C1 segment of cervical spinal cord (tissue), 14 donors: Measurements from ENCODE around the gene ACTBL2.
A peak's percentile ranks its signal among the peaks of the same experiment; 100 is the strongest.
"Not testable (repeated sequence)": the region's sequence is repeated elsewhere in the genome, so short reads cannot be mapped to it uniquely, and the experiment has no call there.

Experiments
- DNase-seq, 14 donors: peaks; one replicate each; lab custom pipeline; 2025; lab: John Stamatoyannopoulos, UW

The ACTBL2 gene

DNA sequence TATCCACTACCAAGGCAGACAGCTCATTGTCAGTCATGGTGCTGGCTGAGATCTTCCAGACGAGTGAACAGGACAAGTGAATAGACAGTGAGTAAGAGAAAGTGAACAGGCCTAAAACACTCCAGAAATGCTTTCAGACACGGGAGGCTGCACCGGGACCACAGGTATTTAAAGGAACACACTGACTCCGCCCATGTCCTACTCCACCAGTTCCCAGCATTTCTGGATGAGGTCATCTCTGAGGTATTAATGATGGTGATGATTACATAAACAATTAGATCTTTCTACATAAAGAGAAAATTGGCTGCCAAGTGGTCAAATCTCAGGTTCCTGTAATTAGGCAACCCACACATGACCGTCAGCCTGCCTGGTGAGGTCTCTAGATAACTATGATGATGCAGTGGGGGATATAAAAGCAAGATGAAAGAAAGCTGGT is at the start of gene ACTBL2:
ACTBL2 (minus strand) TSS at position 141 of the 436 bp plus-strand sequence; CDS start at position 37, 104 bp downstream.
- DNase-seq = no peak

DNA sequence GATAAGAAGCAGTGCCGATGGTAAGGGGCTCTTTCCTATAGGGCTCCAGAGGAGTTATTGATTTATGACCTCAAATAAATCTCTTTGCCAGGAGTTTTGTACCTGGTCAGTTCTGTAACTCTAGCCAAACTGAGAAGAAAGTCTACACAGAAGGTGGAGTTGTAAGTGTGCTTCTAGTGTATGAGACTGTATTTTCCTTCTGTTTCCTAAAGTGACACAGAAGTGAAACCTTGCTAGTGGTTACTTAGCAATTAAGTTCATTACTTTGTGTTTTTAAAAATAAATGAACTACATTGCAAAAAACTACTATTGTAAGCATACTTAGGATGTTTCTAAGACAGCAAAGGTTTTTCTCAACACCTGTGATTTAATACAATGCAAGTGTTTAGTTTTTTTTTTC is 48.7 kb upstream of the ACTBL2 start:
- DNase-seq = no peak

DNA sequence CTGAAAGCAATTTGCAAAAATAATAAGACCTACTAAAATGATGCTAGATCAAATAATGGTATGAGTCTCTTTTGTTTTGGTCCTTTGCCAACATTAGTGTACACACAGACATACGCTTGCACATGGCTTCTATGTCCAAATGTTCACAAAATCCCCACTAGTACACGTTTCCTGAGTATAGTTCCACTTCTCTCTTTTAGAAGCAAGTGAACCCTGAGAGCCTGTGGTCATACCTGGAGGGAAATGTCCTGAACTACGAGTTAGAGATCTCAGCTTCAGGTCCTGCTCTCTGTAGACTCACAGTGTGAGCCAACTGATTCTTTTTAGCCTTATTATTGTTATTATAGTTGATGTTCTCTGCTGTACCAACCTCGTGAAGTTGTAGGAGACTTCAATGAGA is 47.3 kb upstream of the ACTBL2 start:
- no peak for DNase-seq

DNA sequence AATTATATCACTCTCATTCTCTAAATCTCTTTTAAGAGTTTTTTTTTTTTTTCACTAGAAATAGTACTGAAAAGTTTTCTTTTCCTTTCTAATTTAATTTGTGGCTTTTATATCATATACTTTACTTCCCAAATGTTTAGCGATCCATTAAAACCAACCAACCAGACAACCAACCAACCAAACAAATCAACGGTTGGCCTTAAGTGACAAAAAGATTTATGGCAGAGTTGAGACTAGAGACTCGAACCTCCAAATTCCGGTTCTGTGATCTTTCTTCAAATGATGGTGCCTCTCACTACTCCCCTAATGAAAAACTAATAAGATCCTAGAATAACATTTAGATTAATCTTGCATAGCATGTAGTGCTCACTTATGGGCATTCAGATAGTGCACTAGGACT is 45.3 kb upstream of the ACTBL2 start:
- no peak for DNase-seq

DNA sequence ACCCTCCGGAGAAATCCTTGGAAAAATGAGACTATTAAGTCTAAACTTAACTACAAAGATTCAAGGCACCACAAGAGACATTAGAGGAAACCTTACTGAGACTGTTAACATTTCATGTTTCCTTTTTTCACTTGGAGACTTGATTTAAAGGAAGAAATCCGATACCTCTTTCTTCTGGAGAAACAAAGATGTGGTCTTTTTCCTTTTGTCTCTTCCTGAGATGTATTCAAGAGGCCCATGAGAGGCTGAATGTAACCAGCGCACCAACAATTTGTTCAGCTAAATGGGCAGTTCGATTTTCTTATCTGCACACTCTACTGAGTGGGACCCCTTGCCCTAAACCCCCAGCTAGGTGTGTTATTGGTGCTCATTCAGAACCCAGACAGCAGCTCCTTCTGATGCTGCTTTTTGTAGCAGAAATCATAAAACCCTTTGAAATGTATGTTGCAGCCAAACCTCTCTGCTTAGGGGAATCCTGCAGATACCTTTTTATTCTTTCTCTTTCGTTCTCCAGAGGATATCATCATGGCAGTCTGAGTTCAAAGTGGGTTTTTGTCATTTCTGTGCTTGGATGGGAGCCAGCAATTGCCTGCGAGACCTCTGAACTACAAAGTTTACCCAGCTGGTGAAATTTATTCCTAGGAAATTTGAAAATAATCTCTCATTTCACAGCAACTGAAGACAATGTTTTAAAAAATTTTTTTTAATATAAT is 41.9 kb upstream of the ACTBL2 start:
- DNase-seq = no peak

DNA sequence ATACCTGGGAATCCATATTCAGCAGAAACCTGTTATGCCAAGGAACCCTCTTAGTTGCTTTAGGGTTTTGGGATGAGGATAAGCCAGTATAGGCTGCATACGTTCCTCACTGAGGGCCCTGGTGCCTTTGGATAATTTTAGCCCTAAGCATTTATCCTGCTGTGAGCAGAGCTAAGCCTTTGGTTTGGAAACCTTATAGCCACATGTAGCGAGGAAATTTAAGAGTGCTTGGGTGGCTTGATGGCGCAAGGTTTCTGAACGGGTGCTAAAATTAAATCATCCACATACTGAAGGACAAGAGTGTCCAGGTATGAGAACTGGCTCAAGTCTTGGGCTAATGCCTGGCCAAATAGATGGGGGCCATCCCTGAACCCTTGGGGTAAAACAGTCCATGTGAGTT is 39.9 kb upstream of the ACTBL2 start:
- DNase-seq = not testable (repeated sequence)

DNA sequence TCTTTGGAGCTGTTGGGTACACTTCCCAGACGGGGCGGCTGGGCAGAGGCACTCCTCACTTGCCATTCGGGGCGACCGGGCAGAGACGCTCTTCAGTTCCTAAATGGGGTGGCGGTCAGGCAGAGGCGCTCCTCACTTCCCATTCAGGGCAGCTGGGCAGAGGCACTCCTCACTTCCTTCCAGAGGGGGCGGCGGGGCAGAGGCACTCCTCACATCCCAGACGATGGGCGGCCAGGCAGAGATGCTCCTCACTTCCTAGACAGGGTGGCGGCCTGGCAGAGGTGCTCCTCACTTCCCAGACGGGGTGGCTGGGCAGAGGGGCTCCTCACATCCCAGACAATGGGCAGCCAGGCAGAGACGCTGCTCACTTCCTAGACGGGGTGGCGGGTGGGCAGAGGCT is 35.8 kb upstream of the ACTBL2 start:
- DNase-seq = not testable (repeated sequence)

DNA sequence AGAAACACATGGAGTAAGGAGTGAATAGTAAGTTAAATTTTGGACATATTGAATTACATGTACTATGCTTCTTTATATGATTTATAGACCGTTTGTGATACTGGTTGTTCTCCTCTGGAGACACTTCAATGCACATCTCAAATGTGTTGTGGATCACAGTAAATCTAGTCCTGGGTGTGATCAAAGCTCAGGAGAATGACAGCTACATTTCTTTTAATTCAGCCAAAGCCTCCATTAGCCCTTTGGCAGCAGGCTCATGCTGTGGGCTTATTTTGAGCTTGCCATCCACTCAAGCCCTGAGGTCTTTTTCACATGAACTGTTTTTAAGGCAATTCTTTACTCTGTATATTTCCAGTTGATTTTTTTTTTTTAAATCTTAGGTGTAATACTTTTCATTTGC is 34.6 kb upstream of the ACTBL2 start:
- no peak for DNase-seq

DNA sequence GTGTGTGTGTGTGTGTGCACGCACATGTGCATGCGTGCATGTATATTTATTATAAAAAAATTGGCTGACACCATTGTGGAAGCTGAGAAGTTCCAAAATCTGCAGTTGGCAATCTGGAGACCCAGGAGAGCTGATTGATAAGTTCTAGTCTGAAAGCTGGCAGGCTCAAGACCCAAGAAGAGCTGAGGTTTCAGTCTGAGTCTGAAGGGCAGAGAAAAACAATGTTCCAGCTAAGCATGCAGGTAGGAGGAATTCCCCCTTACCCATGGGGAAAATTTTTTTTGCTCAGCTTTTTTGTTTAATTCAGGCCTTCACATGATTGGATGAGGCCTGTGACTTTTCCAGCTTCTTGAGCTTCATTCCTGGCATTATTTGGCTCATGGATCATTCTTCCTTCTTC is 31.2 kb upstream of the ACTBL2 start:
- no peak for DNase-seq

DNA sequence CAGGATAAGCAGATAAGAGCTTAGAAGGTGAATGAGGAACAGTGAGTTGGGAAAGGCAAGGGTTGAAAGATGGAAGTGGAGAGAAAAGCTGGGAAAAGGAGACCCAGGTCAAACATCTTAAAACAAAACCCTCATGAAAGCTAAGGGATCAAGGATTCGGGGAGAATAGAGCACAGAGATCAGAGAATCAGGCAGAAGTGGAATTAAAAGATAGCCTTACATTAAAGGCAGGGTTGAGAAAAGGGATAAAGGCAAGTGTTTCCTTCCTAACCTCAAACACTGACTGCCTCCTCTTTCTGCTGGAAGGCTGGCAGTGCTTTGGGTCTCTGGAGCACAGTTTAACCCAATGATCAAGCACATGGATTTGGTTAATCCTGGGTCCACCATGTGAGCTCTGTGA is 28.7 kb upstream of the ACTBL2 start:
- no peak for DNase-seq

DNA sequence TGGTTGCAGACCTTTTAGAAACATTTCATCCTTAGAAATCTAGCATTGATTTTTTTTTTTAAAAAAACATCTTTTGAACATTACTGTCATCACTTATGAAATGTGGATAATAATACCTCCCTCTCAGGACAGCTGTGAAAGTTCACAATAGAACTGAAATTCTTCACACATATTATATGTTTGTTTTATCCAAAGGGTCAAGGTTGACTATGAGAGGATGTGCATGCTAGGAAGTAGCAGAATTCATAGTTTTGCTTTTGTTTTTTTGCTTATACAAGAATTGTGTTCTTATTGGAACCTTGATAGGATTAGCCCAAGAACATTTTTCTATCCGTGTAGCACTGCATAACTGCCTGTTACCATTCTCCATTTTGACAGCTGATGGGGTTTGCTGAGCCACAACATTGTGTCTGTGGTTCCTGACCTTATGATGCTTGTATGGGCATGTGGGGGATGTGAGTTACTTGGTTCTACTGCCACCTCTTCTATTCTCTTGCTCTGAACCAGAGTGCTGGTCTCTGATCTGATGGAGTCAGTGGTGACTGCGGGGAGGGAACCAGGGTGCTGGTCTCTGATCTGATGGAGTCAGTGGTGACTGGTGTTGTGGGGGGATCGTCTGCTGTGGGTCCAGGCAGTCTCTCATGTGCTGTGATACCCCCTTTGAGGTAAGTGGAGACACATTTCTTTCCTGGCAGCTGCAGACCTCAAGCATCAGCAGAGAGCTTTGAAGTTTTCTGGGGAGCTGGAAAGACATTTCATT is 27.1 kb upstream of the ACTBL2 start:
- DNase-seq = no peak

DNA sequence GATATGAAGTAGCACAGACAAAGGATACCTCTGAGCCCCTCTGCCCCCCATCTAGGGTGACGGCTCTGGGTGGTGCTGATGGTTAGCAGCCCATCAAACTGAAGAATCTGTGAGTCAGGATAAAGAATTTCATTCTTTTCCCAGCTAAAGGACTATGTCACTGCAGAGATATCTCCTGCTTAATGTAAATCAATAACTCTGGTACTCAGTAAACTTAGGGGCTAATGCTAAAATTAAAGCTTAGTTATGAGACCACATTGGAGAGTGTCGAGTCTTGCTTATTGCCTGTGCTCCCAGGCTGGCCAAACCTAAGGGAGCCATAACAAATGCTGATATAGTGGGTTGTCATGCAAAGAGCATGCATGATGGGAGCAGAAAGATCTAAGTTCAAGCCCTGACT is 25.6 kb upstream of the ACTBL2 start:
- DNase-seq = no peak

DNA sequence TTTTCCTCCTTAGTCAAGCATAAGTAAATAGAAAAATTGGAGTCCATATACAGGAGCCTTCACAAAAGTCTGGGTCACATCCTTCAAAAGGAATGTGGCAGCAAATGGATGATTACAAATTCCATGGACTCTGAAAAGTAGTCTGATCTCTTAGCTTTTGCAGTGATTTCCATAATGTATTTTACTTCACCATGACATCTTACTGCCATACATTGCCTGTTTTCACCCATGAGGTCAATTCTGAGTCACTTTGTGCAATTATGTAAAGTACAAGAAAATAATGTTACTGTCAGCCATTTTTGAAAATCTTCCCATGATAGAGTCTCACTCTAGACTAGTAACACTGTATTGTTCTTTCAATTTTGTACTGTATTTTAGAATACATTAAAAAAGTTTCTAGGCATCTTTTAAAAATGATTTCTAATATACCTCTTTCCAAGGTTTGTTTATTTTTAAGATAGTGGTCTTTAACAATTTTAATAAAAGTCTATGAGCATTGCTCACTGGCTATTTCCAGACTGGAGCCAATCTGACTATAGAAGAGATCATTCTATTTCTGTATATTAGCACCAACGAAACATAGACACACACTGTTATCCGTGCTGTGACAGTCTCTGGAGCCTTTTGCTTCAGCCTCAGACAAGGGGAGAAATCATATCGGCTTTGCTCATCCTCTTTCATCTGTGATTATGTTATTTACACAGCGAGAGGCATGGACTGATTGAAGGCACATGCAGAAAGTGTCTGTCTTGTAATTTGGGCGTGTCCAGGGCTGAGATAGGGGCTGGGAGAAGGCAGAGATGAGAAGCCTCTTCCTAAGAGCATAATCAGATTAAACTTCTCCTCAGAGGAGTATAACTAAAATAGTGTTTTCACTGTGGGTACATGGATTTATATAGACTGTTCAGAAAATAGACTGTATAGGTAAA is 22.9 kb upstream of the ACTBL2 start:
- DNase-seq = no peak

DNA sequence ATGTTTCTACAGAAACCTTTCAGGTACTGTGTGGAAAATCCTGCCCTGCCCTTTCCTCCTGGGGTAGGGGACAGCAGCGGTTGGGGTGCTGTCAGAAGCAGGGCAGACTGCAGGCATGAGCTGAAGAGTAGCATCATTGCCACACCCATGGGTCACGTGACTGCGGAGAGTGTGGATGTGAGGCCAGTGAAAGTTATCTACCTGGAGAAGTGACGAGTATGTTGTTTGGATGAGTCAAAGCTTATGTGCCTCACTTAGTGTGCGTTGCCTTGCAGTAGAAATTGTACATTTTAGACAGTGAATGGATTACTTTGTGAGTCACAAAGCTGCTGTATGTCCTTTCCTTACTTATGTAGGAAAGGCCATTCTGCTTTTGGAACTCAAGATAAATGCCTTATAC is 21.7 kb upstream of the ACTBL2 start:
- DNase-seq = no peak

DNA sequence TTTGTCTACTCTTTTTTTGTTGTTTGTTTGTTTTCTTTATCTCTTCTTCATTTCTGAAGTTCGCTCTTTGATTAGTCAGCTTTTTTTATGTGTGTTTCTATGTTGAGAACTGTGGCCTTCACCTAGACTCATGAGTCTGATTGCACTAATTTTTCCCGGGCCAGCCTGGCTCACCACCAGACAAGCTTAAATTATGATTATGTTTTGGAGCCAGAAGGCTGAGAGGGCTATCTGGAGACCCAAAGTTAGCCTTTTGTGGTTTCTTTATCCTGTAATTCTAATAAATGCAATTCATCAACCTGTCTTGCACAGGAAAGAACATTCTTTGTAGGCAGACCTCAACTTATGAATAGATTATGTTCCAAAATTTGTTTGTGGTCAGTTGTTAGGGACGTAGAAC is 20.8 kb upstream of the ACTBL2 start:
- DNase-seq = no peak

DNA sequence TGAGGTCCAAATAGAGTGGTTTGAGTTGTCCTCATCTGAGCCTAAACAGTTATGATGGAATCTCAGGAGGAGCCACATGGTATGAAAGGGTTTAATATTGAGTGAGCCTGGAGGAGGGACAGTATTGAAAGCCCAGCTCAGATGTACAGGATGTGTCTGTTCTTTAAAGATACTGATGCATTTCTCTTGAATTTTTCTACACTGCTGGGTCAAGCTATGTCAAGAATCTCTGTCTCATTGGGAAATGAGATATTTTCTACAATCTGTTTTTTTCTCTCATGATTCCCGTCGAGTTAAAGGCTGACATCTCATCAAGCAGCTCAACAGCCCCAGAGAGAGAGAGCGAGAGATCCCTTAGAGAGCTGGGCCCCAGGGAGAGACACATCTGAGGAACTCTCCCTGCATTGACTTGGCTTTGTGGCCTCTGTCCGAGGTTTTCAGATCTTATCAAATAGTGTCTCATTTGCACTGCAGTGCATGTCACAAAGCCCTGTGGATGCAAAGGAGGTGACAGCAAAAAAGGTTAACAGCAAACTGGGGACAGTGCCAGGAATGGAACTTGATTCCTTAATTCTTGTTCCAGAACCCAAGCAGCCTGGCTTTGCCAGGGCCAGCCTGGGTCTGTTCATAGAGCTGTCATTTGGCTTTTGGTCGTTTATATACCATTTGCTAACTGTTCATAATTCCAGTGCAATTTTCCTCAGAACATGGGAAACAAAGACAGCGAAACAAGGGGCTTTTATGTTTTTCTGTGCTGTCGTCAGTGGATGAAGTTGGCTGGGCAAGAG is 19.0 kb upstream of the ACTBL2 start:
- DNase-seq = peak in 6 of 14 donors; percentile 1 to 25 (median 6)

DNA sequence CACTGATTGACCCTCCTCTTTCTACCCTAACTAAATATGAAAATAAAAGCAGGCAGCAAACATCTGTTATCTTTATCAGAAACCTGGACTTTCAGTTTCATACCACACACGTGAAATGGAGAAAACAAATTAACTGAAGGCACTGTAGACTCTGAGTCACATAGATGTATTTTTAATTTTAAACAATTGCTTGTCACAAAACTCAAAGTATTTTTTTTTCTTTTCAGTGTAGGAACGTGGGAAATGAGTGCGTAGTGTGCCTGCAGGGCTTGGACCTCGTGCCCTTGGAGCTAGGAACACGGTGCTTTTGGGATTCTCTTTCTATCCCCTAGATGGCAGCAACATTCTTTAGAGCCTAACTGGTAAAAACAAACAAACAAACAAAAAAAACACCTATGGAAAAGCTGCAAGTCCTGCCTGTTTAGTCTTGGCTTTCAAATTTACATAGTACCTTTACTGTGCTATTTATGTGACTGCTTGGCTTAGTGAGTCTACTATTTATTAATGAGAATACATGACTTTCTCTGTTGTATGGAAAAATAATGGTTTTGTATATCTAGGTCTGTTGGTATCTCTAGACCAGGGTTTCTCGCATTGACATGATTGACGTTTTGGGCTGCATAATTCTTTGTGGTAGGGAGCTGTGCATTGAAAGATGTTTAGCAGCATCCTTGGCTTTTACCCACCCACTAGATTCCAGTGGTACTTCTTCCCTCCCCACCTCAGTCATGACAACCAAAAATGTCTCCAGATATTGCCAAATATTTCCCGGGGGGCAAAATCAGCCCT is 16.8 kb upstream of the ACTBL2 start:
- peak in 5 of 14 donors; percentile 3 to 26 (median 7) for DNase-seq

DNA sequence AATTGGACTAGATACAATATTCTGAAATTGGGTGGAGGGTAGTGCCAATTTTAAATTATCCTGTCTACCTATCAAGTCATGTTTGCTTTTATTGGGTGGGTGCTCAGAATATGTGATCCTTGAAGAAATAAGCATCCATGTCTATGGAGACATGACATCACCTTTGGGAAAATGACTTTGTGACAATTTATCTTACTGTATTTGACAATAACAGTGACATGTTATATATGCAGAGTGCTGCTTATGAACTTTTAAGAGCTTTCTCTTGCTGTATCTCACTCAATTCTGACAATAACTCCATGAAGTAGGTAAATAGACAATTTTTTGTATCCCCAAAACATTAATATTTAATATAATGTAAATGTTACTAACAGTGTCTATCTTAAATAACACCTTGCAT is 15.1 kb upstream of the ACTBL2 start:
- no peak for DNase-seq

DNA sequence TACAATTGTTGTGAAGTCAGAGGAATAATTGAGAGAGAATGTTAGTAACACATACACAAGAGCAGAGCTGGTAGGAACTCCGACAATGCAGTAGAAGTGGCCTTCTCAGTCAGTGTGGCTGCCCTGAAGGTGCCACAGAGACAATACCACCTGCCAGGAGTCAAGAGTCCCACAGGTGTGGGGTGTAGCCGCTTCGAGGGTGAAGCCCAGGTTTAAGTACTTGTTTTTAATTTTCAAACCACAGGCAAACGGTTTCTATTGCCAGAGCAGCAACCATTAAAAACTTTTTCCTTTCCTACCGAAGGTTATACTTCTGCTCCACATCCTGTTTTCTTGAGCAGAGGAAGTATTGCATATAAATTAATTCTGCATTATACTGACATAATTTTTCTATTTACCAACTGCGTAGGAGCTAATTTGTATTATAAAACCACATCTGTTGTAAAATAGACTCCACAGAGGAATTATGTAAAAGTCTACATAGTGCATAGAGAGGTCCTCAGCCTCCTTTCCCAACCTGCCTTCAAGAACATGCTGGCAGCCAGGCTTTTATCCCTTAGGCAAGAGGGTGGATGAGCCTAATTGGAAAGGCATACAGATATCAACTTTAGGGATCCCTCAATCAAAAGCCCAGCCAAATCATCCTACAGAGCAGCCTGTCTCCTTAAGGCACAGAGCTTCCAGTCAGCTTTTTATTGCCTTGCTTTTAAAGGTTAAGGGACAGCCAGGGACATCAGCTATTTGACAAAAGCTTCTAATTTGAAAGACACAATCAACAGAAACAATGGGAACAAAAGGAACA is 12.9 kb upstream of the ACTBL2 start:
- no peak for DNase-seq
